ENCODE measurements around the gene CRLF3. TPM values are rescaled to one million over a fixed set of nuclear protein-coding genes. Genes with fewer than 3 reads are reported as not detected.

The CRLF3 gene
- total and polyA plus RNA-seq, 10 of the 15 experiments (the other 5 are each of a cell fraction or from before 2014, with no cell fraction given) = 10.0 to 39.2 (median 26.7) TPM

DNA sequence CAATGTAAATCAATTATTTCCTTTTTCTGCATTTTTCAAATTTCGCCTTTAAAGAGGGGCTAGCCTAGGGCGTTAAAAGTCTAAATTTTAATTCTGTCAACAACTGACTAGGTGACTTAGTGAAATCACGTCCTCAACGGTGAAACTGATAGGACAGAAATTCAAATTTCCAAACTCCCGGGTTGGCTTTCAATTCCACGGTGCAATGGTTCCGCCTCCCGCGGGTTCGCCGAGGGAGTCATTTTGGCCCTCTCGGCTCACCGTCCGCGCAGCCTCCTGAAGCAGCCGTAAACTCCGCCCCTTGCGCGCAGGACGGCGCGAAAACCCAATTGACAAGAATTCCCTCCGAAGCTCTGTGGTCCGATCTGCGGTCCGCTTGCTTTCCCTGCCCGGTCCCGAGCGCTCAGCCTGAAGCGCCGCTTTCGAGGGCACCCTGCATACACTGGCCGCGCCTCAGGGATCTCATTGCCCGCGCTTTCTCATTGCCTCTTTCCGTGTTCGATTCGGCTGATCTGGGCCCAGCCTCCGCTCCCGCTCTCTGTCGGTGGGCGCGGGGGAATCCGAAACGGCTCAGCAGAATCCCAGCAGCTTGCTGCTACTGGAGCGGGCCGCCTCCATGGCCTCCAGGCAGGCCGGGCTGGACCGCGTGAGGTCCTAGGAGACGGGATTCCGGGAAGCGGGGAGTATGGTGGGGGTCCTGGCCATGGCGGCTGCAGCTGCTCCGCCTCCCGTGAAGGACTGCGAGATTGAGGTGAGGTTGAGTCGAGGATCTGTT is 7.4 kb upstream of the CRLF3 start, which contains the start of gene ATAD5 (continued):
- peak in 1 of 2 experiments; percentile 38; a peak in 1 of 4 replicates for TF ChIP-seq BHLHE40 (IDR thresholded peaks at IDR 0.05; ENCODE audit: borderline replicate concordance in 1 of 2, low read depth in 2 of 2, low read length in 1 of 2)
- TF ChIP-seq, protein P1, sequence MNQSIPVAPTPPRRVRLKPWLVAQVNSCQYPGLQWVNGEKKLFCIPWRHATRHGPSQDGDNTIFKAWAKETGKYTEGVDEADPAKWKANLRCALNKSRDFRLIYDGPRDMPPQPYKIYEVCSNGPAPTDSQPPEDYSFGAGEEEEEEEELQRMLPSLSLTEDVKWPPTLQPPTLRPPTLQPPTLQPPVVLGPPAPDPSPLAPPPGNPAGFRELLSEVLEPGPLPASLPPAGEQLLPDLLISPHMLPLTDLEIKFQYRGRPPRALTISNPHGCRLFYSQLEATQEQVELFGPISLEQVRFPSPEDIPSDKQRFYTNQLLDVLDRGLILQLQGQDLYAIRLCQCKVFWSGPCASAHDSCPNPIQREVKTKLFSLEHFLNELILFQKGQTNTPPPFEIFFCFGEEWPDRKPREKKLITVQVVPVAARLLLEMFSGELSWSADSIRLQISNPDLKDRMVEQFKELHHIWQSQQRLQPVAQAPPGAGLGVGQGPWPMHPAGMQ (IDR thresholded peaks at IDR 0.05; ENCODE audit: borderline replicate concordance) = no peak
- peak; percentile 42; the same call in 1 of the 2 replicates for TF ChIP-seq MTA2 (IDR thresholded peaks at IDR 0.05; ENCODE audit: low read depth)
- TF ChIP-seq, protein P2, sequence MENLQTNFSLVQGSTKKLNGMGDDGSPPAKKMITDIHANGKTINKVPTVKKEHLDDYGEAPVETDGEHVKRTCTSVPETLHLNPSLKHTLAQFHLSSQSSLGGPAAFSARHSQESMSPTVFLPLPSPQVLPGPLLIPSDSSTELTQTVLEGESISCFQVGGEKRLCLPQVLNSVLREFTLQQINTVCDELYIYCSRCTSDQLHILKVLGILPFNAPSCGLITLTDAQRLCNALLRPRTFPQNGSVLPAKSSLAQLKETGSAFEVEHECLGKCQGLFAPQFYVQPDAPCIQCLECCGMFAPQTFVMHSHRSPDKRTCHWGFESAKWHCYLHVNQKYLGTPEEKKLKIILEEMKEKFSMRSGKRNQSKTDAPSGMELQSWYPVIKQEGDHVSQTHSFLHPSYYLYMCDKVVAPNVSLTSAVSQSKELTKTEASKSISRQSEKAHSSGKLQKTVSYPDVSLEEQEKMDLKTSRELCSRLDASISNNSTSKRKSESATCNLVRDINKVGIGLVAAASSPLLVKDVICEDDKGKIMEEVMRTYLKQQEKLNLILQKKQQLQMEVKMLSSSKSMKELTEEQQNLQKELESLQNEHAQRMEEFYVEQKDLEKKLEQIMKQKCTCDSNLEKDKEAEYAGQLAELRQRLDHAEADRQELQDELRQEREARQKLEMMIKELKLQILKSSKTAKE (IDR thresholded peaks at IDR 0.05; ENCODE audit: low read depth, poor library complexity, severe bottlenecking) = peak; percentile 44
- TF ChIP-seq NFIC (IDR thresholded peaks at IDR 0.05; ENCODE audit: low read depth, low read length) = peak; percentile 34; the same call in 1 of the 2 replicates
- TF ChIP-seq MYC (IDR thresholded peaks at IDR 0.05; ENCODE audit: insufficient read depth, insufficient read length, insufficient replicate concordance, low read length, severe bottlenecking) = no peak
- peak; percentile 66 for TF ChIP-seq KLF5 (IDR thresholded peaks at IDR 0.05; ENCODE audit: partially characterized antibody)
- no peak for TF ChIP-seq USF1 (IDR thresholded peaks at IDR 0.05; ENCODE audit: borderline replicate concordance, extremely low read length, insufficient read depth, low read depth, low read length)
- TF ChIP-seq ZNF384 (IDR thresholded peaks at IDR 0.05; ENCODE audit: borderline replicate concordance, low read depth, low read length) = no peak
- TF ChIP-seq NR2F1 (conservative IDR thresholded peaks at IDR 0.05) = no peak
- TF ChIP-seq ZNF622 (IDR thresholded peaks at IDR 0.05) = no peak
- TF ChIP-seq YBX1 (IDR thresholded peaks at IDR 0.05) = no peak
- TF ChIP-seq KAT2A (conservative IDR thresholded peaks at IDR 0.05; ENCODE audit: control insufficient read depth, low read depth, low read length) = no peak
- TF ChIP-seq, protein P3, sequence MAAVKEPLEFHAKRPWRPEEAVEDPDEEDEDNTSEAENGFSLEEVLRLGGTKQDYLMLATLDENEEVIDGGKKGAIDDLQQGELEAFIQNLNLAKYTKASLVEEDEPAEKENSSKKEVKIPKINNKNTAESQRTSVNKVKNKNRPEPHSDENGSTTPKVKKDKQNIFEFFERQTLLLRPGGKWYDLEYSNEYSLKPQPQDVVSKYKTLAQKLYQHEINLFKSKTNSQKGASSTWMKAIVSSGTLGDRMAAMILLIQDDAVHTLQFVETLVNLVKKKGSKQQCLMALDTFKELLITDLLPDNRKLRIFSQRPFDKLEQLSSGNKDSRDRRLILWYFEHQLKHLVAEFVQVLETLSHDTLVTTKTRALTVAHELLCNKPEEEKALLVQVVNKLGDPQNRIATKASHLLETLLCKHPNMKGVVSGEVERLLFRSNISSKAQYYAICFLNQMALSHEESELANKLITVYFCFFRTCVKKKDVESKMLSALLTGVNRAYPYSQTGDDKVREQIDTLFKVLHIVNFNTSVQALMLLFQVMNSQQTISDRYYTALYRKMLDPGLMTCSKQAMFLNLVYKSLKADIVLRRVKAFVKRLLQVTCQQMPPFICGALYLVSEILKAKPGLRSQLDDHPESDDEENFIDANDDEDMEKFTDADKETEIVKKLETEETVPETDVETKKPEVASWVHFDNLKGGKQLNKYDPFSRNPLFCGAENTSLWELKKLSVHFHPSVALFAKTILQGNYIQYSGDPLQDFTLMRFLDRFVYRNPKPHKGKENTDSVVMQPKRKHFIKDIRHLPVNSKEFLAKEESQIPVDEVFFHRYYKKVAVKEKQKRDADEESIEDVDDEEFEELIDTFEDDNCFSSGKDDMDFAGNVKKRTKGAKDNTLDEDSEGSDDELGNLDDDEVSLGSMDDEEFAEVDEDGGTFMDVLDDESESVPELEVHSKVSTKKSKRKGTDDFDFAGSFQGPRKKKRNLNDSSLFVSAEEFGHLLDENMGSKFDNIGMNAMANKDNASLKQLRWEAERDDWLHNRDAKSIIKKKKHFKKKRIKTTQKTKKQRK (IDR thresholded peaks at IDR 0.05; ENCODE audit: low read depth, low read length) = no peak; the same call in 1 of the 2 replicates
- TF ChIP-seq, protein P4, sequence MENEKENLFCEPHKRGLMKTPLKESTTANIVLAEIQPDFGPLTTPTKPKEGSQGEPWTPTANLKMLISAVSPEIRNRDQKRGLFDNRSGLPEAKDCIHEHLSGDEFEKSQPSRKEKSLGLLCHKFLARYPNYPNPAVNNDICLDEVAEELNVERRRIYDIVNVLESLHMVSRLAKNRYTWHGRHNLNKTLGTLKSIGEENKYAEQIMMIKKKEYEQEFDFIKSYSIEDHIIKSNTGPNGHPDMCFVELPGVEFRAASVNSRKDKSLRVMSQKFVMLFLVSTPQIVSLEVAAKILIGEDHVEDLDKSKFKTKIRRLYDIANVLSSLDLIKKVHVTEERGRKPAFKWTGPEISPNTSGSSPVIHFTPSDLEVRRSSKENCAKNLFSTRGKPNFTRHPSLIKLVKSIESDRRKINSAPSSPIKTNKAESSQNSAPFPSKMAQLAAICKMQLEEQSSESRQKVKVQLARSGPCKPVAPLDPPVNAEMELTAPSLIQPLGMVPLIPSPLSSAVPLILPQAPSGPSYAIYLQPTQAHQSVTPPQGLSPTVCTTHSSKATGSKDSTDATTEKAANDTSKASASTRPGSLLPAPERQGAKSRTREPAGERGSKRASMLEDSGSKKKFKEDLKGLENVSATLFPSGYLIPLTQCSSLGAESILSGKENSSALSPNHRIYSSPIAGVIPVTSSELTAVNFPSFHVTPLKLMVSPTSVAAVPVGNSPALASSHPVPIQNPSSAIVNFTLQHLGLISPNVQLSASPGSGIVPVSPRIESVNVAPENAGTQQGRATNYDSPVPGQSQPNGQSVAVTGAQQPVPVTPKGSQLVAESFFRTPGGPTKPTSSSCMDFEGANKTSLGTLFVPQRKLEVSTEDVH (IDR thresholded peaks at IDR 0.05; ENCODE audit: low read depth, partially characterized antibody) = peak; percentile 79
- no peak for TF ChIP-seq USF2 (IDR thresholded peaks at IDR 0.05; ENCODE audit: borderline replicate concordance, low read depth, low read length)

Measured in GM12878 (cell line).